ENCODE measurements around the gene SLC6A11. TPM values are rescaled to one million over a fixed set of nuclear protein-coding genes. Genes with fewer than 3 reads are reported as not detected.

The SLC6A11 gene
- total and polyA plus RNA-seq, 2 donors (not counting 1 experiment from before 2014, with no cell fraction given) = not detected

- 76% methylated on average over 9 of the region's 9 CpGs for whole genome bisulfite sequencing (ENCODE audit: insufficient coverage)
- peaks cover 0 to 14% (median 0%) of the 10 kb centered on the region in 3 donors for H3K9me3 ChIP-seq (ENCODE audit: control extremely low read depth in 1 of 3, control insufficient read depth in 2 of 3, insufficient read depth in 1 of 3, low read length in 2 of 3)
- H3K9ac ChIP-seq (ENCODE audit: low read length) = no peak overlapping the region
- H3K79me2 ChIP-seq (ENCODE audit: control insufficient read depth, insufficient read depth, low read length) = no peaks in the 10 kb centered on the region
- H3K27ac ChIP-seq (ENCODE audit: low read length in 2 of 2) = no peak overlapping the region
- no peak overlapping the region for H3K4me3 ChIP-seq (ENCODE audit: control extremely low read depth in 1 of 5, extremely low read depth in 1 of 5, insufficient read depth in 1 of 5, low read depth in 2 of 5, low read length in 4 of 5)
- Mint-ChIP-seq H3K27me3 (peaks cover 24% of the 10 kb centered on the region), H3K4me1 (no peaks in the 10 kb centered on the region), H3K27ac (no peak overlapping the region), H3K4me3 (no peak overlapping the region), H3K9me3 (ENCODE audit: insufficient read depth) (peaks cover 6% of the 10 kb centered on the region)
- no peak overlapping the region for H3K4me2 ChIP-seq (replicated peaks; ENCODE audit: low read depth, low read length, poor library complexity, severe bottlenecking)
- no peaks in the 10 kb centered on the region for H3K4me1 ChIP-seq (ENCODE audit: control insufficient read depth in 2 of 2, insufficient read depth in 2 of 2, low read length in 2 of 2)
- H3K27me3 ChIP-seq (replicated peaks in 1 of 4; ENCODE audit: control extremely low read depth in 1 of 4, control insufficient read depth in 3 of 4, insufficient read depth in 4 of 4, low read length in 3 of 4) = no peaks in the 10 kb centered on the region
- TF ChIP-seq, protein P1, sequence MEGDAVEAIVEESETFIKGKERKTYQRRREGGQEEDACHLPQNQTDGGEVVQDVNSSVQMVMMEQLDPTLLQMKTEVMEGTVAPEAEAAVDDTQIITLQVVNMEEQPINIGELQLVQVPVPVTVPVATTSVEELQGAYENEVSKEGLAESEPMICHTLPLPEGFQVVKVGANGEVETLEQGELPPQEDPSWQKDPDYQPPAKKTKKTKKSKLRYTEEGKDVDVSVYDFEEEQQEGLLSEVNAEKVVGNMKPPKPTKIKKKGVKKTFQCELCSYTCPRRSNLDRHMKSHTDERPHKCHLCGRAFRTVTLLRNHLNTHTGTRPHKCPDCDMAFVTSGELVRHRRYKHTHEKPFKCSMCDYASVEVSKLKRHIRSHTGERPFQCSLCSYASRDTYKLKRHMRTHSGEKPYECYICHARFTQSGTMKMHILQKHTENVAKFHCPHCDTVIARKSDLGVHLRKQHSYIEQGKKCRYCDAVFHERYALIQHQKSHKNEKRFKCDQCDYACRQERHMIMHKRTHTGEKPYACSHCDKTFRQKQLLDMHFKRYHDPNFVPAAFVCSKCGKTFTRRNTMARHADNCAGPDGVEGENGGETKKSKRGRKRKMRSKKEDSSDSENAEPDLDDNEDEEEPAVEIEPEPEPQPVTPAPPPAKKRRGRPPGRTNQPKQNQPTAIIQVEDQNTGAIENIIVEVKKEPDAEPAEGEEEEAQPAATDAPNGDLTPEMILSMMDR (IDR thresholded peaks at IDR 0.05) = no peak
- no peak for TF ChIP-seq EZH2 (IDR thresholded peaks at IDR 0.05; ENCODE audit: borderline replicate concordance, insufficient read depth, low read depth, low read length, poor library complexity, severe bottlenecking)
- H4K20me1 ChIP-seq (ENCODE audit: control insufficient read depth, insufficient read depth, low read length, poor library complexity, severe bottlenecking) = no peaks in the 10 kb centered on the region
- H2AFZ ChIP-seq (ENCODE audit: insufficient read depth, low read depth, low read length, poor library complexity, severe bottlenecking) = no peak overlapping the region
- intact Hi-C loops (cut with micrococcal nuclease) = no loop called here
- DNase-seq = no peak
- H3K36me3 ChIP-seq (replicated peaks in 1 of 2; ENCODE audit: control extremely low read depth in 1 of 2, control insufficient read depth in 1 of 2, extremely low read depth in 1 of 2, insufficient read depth in 2 of 2, low read length in 1 of 2) = no peaks in the 10 kb centered on the region
- ATAC-seq (ENCODE audit: low read depth) = no peak
- ChIA-PET POLR2A (no interaction called here), CTCF (no interaction called here)
Measured at GRCh38 chr3:10928407-10928960, 112.5 kb downstream of the SLC6A11 start.

DNA sequence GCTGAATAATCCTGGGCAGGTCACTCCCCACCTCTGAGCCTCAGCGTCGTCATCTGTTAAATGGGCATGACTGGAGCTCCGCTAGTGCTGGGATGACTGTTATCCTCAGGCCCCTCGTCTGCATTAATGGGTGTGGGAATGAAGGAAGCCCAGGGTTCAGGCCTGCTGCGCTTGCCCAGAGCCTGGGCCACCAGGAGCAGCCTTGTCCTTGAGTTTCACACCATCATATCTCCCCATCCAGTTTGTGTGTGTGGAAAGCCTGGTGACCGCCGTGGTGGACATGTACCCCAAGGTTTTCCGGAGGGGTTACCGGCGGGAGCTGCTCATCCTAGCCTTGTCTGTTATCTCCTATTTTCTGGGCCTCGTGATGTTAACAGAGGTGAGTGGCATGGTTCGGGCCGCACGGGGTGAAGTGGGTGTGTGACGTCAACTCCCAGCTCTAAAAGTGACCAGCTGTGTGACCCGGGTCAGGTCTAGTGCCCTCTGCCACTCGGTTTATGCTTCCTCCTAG lies 113.0 kb downstream of the SLC6A11 start:
- H3K27ac Mint-ChIP-seq = no peak overlapping the region
- 96% methylated on average over 10 of the region's 17 CpGs for WGBS (ENCODE audit: insufficient coverage)
- DNase-seq (no peak), ATAC-seq (ENCODE audit: low read depth) (no peak)
- Histone ChIP-seq H3K27ac (ENCODE audit: low read length in 2 of 2) (no peak overlapping the region), H3K9ac (ENCODE audit: low read length) (no peak overlapping the region), H3K27me3 (replicated peaks in 1 of 4; ENCODE audit: control extremely low read depth in 1 of 4, control insufficient read depth in 3 of 4, insufficient read depth in 4 of 4, low read length in 3 of 4) (no peaks in the 10 kb centered on the region), H3K4me2 (replicated peaks; ENCODE audit: low read depth, low read length, poor library complexity, severe bottlenecking) (no peak overlapping the region), H3K9me3 (ENCODE audit: control extremely low read depth in 1 of 3, control insufficient read depth in 2 of 3, insufficient read depth in 1 of 3, low read length in 2 of 3) (peaks cover 0 to 14% (median 0%) of the 10 kb centered on the region in 3 donors), H3K36me3 (replicated peaks in 1 of 2; ENCODE audit: control extremely low read depth in 1 of 2, control insufficient read depth in 1 of 2, extremely low read depth in 1 of 2, insufficient read depth in 2 of 2, low read length in 1 of 2) (no peaks in the 10 kb centered on the region), H2AFZ (ENCODE audit: insufficient read depth, low read depth, low read length, poor library complexity, severe bottlenecking) (no peak overlapping the region), H3K79me2 (ENCODE audit: control insufficient read depth, insufficient read depth, low read length) (no peaks in the 10 kb centered on the region), H3K4me3 (ENCODE audit: control extremely low read depth in 1 of 5, extremely low read depth in 1 of 5, insufficient read depth in 1 of 5, low read depth in 2 of 5, low read length in 4 of 5) (no peak overlapping the region), H3K4me1 (ENCODE audit: control insufficient read depth in 2 of 2, insufficient read depth in 2 of 2, low read length in 2 of 2) (no peaks in the 10 kb centered on the region), H4K20me1 (ENCODE audit: control insufficient read depth, insufficient read depth, low read length, poor library complexity, severe bottlenecking) (no peaks in the 10 kb centered on the region)
- H3K4me1 Mint-ChIP-seq = no peaks in the 10 kb centered on the region
- no peak overlapping the region for H3K4me3 Mint-ChIP-seq
- H3K9me3 Mint-ChIP-seq (ENCODE audit: insufficient read depth) = peaks cover 4% of the 10 kb centered on the region
- CTCF ChIA-PET = no interaction called here
- peaks cover 19% of the 10 kb centered on the region for H3K27me3 Mint-ChIP-seq
- TF ChIP-seq EZH2 (IDR thresholded peaks at IDR 0.05; ENCODE audit: borderline replicate concordance, insufficient read depth, low read depth, low read length, poor library complexity, severe bottlenecking) = no peak
- TF ChIP-seq, protein P1 (IDR thresholded peaks at IDR 0.05) = no peak
- intact Hi-C loops (cut with micrococcal nuclease) = no loop called here
- POLR2A ChIA-PET = no interaction called here

All from B cell (primary cell).